ENCODE measurements around the gene ENPP3. TPM values are rescaled to one million over a fixed set of nuclear protein-coding genes. Genes with fewer than 3 reads are reported as not detected.

The ENPP3 gene
- total and polyA plus RNA-seq, 9 of the 15 experiments (the other 6 are each of a cell fraction or from before 2014, with no cell fraction given): 14.0 to 32.8 (median 21.6) TPM

DNA sequence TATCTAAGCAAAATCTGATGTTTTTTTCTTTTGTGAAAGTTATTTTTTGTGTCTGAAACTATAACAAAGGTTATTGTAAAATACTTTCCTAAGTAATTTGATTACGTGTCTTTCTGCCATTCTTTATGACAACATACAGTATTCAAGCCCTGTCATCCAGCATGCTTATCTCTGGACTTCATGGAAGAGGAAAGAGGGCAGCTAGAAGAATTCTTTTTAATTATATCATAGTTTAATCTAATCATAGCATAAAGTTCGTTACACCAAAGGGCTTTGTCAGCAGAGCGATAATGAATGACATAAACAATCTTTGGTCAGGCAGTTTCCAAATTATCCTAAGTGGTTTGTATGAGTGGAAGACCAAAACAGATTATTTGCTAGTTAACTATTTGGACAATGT lies 3.5 kb downstream of the ENPP3 start (continued):
- peak in 1 of 2 experiments; percentile 59; a peak in 1 of 4 replicates for TF ChIP-seq RCOR1 (IDR thresholded peaks at IDR 0.05; ENCODE audit: borderline replicate concordance in 1 of 2, low read depth in 2 of 2, low read length in 2 of 2)
- TF ChIP-seq NCOA1 (IDR thresholded peaks at IDR 0.05; ENCODE audit: low read depth): peak; percentile 67; the same call in 1 of the 2 replicates
- peak; percentile 47; the same call in 1 of the 2 replicates for TF ChIP-seq JUND (IDR thresholded peaks at IDR 0.05; ENCODE audit: borderline replicate concordance, low read depth, low read length)
- peak; percentile 74; the same call in 2 of the 3 replicates for TF ChIP-seq JUND (tag; IDR thresholded peaks at IDR 0.05; ENCODE audit: borderline replicate concordance, low read depth, low read length)
- TF ChIP-seq ZNF354B (CRISPR knock-in tag; IDR thresholded peaks at IDR 0.05): no peak
- TF ChIP-seq FIP1L1 (IDR thresholded peaks at IDR 0.05; ENCODE audit: low read depth, low read length, poor library complexity, severe bottlenecking): no peak
- TF ChIP-seq, protein P1, sequence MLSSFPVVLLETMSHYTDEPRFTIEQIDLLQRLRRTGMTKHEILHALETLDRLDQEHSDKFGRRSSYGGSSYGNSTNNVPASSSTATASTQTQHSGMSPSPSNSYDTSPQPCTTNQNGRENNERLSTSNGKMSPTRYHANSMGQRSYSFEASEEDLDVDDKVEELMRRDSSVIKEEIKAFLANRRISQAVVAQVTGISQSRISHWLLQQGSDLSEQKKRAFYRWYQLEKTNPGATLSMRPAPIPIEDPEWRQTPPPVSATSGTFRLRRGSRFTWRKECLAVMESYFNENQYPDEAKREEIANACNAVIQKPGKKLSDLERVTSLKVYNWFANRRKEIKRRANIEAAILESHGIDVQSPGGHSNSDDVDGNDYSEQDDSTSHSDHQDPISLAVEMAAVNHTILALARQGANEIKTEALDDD (IDR thresholded peaks at IDR 0.05): peak; percentile 72; the same call in 1 of the 2 replicates
- no peak for TF ChIP-seq TCF7L2 (IDR thresholded peaks at IDR 0.05; ENCODE audit: low read depth, low read length)
- TF ChIP-seq L3MBTL2 (IDR thresholded peaks at IDR 0.05): 0 out of 2 replicates have a peak, but pooled peaks have one; percentile 21
- TF ChIP-seq MAFF (IDR thresholded peaks at IDR 0.05; ENCODE audit: low read length): peak; percentile 60; the same call in 1 of the 2 replicates
- no peak for TF ChIP-seq NELFE (IDR thresholded peaks at IDR 0.05; ENCODE audit: insufficient read depth, insufficient read length)
- TF ChIP-seq MYNN (IDR thresholded peaks at IDR 0.05): no peak
- no peak for TF ChIP-seq MYNN (CRISPR knock-in tag; IDR thresholded peaks at IDR 0.05)
- no peak for TF ChIP-seq ELF1 (tag; IDR thresholded peaks at IDR 0.05)
- peak; percentile 51; the same call in 1 of the 2 replicates for TF ChIP-seq ZKSCAN8 (CRISPR knock-in tag; IDR thresholded peaks at IDR 0.05)
- TF ChIP-seq, protein P2, sequence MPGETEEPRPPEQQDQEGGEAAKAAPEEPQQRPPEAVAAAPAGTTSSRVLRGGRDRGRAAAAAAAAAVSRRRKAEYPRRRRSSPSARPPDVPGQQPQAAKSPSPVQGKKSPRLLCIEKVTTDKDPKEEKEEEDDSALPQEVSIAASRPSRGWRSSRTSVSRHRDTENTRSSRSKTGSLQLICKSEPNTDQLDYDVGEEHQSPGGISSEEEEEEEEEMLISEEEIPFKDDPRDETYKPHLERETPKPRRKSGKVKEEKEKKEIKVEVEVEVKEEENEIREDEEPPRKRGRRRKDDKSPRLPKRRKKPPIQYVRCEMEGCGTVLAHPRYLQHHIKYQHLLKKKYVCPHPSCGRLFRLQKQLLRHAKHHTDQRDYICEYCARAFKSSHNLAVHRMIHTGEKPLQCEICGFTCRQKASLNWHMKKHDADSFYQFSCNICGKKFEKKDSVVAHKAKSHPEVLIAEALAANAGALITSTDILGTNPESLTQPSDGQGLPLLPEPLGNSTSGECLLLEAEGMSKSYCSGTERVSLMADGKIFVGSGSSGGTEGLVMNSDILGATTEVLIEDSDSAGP (CRISPR knock-in tag; IDR thresholded peaks at IDR 0.05): no peak
- TF ChIP-seq, protein P3, sequence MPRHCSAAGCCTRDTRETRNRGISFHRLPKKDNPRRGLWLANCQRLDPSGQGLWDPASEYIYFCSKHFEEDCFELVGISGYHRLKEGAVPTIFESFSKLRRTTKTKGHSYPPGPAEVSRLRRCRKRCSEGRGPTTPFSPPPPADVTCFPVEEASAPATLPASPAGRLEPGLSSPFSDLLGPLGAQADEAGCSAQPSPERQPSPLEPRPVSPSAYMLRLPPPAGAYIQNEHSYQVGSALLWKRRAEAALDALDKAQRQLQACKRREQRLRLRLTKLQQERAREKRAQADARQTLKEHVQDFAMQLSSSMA (CRISPR knock-in tag; IDR thresholded peaks at IDR 0.05): no peak
- TF ChIP-seq, protein P4, sequence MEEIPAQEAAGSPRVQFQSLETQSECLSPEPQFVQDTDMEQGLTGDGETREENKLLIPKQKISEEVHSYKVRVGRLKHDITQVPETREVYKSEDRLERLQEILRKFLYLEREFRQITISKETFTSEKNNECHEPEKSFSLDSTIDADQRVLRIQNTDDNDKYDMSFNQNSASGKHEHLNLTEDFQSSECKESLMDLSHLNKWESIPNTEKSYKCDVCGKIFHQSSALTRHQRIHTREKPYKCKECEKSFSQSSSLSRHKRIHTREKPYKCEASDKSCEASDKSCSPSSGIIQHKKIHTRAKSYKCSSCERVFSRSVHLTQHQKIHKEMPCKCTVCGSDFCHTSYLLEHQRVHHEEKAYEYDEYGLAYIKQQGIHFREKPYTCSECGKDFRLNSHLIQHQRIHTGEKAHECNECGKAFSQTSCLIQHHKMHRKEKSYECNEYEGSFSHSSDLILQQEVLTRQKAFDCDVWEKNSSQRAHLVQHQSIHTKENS (CRISPR knock-in tag; IDR thresholded peaks at IDR 0.05): no peak
- no peak for TF ChIP-seq ZNF696 (CRISPR knock-in tag; conservative IDR thresholded peaks at IDR 0.05)
- TF ChIP-seq SIX5 (IDR thresholded peaks at IDR 0.05; ENCODE audit: borderline replicate concordance in 1 of 2, insufficient read depth in 1 of 2, low read depth in 1 of 2, low read length in 2 of 2): no peak
- TF ChIP-seq ZNF121 (CRISPR knock-in tag; conservative IDR thresholded peaks at IDR 0.05): no peak
- 0 out of 2 replicates have a peak, but pooled peaks have one; percentile 45 for TF ChIP-seq BACH1 (tag; IDR thresholded peaks at IDR 0.05)
- 0 out of 2 replicates have a peak, but pooled peaks have one; percentile 13 for TF ChIP-seq CXXC5 (CRISPR knock-in tag; IDR thresholded peaks at IDR 0.05)
- TF ChIP-seq, protein P5, sequence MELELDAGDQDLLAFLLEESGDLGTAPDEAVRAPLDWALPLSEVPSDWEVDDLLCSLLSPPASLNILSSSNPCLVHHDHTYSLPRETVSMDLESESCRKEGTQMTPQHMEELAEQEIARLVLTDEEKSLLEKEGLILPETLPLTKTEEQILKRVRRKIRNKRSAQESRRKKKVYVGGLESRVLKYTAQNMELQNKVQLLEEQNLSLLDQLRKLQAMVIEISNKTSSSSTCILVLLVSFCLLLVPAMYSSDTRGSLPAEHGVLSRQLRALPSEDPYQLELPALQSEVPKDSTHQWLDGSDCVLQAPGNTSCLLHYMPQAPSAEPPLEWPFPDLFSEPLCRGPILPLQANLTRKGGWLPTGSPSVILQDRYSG (tag; conservative IDR thresholded peaks at IDR 0.05; ENCODE audit: low read depth): 0 out of 2 replicates have a peak, but pooled peaks have one; percentile 43
- peak in 1 of 2 experiments; percentile 32; a peak in 1 of 4 replicates for TF ChIP-seq HDAC1 (IDR thresholded peaks at IDR 0.05)
